ENCODE data around the gene BAX.

GRCh38 chr19:49009828-49010227 lies 55.2 kb downstream of the BAX start:
- no peak for TF ChIP-seq CTCF (IDR thresholded peaks at IDR 0.05; ENCODE audit: insufficient read depth, low read length)
- no peak for TF ChIP-seq POLR2AphosphoS5 (IDR thresholded peaks at IDR 0.05; ENCODE audit: low read depth)
- no peak for TF ChIP-seq GABPA (IDR thresholded peaks at IDR 0.05; ENCODE audit: low read depth)
- TF ChIP-seq, protein P1, sequence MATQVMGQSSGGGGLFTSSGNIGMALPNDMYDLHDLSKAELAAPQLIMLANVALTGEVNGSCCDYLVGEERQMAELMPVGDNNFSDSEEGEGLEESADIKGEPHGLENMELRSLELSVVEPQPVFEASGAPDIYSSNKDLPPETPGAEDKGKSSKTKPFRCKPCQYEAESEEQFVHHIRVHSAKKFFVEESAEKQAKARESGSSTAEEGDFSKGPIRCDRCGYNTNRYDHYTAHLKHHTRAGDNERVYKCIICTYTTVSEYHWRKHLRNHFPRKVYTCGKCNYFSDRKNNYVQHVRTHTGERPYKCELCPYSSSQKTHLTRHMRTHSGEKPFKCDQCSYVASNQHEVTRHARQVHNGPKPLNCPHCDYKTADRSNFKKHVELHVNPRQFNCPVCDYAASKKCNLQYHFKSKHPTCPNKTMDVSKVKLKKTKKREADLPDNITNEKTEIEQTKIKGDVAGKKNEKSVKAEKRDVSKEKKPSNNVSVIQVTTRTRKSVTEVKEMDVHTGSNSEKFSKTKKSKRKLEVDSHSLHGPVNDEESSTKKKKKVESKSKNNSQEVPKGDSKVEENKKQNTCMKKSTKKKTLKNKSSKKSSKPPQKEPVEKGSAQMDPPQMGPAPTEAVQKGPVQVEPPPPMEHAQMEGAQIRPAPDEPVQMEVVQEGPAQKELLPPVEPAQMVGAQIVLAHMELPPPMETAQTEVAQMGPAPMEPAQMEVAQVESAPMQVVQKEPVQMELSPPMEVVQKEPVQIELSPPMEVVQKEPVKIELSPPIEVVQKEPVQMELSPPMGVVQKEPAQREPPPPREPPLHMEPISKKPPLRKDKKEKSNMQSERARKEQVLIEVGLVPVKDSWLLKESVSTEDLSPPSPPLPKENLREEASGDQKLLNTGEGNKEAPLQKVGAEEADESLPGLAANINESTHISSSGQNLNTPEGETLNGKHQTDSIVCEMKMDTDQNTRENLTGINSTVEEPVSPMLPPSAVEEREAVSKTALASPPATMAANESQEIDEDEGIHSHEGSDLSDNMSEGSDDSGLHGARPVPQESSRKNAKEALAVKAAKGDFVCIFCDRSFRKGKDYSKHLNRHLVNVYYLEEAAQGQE (IDR thresholded peaks at IDR 0.05; ENCODE audit: insufficient replicate concordance, low read depth), result no peak
- no peak for TF ChIP-seq SPI1 (IDR thresholded peaks at IDR 0.05; ENCODE audit: borderline replicate concordance, low read depth)
